Measurements from ENCODE around the gene ZBTB16.

The ZBTB16 gene

DNA sequence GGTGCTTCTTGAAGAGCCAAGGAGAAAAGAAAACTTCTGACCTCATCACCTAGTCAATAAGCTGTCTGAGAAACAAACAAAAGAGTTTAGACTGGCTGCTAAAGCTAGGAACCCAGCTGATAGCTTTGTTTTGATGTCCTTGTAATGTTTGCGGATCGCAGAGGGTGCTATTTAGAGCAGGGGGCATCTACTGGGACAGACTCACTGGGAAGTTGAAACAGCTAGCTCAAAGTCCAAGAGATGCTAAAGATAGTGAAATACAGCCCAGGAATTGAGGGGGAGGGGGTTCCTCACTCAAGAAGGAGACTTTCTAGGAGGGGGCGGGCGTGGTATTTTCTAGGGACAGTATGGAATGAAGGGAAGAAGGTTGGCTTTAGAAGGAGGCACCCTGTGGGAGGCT, 18.9 kb downstream of the ZBTB16 start:
- TF ChIP-seq, protein P1, sequence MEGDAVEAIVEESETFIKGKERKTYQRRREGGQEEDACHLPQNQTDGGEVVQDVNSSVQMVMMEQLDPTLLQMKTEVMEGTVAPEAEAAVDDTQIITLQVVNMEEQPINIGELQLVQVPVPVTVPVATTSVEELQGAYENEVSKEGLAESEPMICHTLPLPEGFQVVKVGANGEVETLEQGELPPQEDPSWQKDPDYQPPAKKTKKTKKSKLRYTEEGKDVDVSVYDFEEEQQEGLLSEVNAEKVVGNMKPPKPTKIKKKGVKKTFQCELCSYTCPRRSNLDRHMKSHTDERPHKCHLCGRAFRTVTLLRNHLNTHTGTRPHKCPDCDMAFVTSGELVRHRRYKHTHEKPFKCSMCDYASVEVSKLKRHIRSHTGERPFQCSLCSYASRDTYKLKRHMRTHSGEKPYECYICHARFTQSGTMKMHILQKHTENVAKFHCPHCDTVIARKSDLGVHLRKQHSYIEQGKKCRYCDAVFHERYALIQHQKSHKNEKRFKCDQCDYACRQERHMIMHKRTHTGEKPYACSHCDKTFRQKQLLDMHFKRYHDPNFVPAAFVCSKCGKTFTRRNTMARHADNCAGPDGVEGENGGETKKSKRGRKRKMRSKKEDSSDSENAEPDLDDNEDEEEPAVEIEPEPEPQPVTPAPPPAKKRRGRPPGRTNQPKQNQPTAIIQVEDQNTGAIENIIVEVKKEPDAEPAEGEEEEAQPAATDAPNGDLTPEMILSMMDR (IDR thresholded peaks at IDR 0.05; ENCODE audit: low read depth, low read length): no peak
- DNase-seq (ENCODE audit: low read depth in 2 of 2): no peak
- H3K4me3 ChIP-seq (replicated peaks in 1 of 2; ENCODE audit: low read depth in 2 of 2, low read length in 2 of 2): no peak overlapping the region

DNA sequence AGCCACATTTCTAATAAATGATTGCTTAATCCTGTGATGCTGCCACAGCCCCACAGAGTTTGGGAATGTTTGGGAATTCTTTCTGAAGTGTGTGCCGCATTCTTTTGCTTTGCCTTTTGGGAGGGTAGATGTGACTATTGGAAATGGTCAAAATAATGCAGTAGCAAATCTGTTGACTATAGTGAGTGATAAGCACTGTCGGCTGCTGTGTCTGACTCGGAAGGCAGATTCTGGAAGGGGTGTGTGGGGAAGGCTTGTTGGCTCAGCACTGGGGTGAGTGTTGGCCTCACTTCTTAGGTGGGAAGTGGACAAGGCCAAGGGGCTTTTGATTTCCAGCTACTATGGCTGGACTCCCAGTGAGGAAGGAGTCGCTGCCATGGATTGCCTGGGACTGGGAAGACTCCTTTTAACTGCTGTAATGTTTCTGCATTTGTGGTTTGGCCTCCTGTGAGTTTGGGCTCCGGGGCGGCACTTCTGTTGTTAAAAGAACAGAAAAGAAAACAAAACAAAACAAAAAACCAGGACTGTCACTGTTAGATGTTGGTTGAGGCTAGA, 20.1 kb downstream of the ZBTB16 start:
- TF ChIP-seq, protein P1 (IDR thresholded peaks at IDR 0.05; ENCODE audit: low read depth, low read length): no peak
- peak; percentile 37 to 78 for DNase-seq (ENCODE audit: low read depth in 2 of 2)
- H3K4me3 ChIP-seq (replicated peaks in 1 of 2; ENCODE audit: low read depth in 2 of 2, low read length in 2 of 2): no peak overlapping the region

DNA sequence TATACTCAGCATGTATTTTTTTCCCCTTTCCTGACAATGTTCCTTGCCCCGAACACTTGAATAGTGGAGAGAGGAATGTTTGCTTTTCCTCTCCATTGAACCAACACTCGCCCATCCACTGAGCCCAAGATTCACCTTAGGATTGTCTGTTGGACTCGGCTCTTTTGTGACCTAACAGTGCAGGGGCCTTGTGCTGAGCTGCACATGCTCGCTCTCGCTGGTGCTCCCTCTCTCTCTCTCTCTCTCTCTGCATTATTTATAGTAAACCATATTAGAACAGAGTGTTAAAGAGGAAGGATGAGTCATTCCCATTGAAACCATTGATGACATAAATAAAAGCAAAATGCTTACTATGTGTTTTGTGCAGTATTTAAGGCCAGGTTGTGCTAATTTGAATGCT, 20.7 kb downstream of the ZBTB16 start:
- TF ChIP-seq, protein P1 (IDR thresholded peaks at IDR 0.05; ENCODE audit: low read depth, low read length): no peak
- no peak overlapping the region for H3K4me3 ChIP-seq (replicated peaks in 1 of 2; ENCODE audit: low read depth in 2 of 2, low read length in 2 of 2)
- DNase-seq (ENCODE audit: low read depth in 2 of 2): peak; percentile 69 to 78

DNA sequence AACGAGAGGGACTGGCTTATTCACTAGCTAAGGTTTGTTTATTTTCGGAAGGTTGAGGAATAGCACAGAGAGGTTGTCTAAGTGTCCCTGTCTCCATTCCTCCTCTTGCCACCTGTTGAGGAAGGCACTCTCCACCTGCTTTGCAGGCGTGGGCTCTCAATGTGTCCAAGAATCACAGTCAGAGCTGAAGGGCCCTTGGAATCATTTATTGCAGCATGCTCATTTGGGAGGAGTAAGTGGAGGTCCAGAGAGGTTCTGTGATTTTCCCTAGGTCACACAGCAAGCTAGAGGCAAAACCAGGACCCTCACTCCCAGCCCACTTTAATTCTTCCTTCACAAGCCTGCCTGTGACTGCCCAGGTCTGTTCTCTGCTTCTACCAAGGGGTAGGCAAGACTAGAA, 21.3 kb downstream of the ZBTB16 start:
- H3K4me3 ChIP-seq (replicated peaks in 1 of 2; ENCODE audit: low read depth in 2 of 2, low read length in 2 of 2): no peak overlapping the region
- no peak for DNase-seq (ENCODE audit: low read depth in 2 of 2)

DNA sequence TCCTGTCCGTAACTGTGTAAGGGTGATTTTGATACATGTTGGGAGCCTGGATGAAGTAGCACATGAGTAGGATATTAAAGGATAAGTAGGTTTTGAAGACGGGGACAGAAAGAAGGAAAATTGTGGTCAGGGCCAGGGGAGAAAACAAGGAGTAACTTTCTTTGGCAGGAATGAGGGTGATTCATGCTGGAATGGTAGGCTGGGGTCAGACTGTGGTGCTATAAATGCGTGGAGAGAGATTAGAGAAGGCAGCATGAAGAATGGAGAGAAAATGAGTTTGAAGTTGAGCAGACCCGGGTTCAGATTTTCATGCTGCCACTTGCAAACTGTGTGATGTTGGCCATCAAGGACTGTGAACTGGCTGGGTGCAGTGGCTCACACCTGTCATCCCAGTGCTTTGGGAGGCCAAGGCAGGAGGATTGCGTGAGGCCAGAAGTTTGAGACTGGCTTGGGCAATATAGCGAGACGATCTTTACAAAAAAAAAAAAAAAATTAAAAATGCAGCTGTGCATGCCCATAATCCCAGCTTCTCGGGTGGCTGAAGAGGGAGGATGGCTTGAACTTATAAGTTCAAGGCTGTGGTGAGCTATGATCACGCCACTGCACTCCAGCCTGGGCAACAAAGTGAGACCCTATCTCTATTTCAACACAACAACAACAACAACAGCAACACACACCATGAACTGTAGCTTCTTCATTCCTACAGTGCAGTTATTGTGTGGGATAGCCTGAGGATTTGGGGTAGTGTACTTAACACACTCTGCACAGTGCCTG, 22.3 kb downstream of the ZBTB16 start:
- TF ChIP-seq, protein P1 (IDR thresholded peaks at IDR 0.05; ENCODE audit: low read depth, low read length): no peak
- peak; percentile 75 to 89 for DNase-seq (ENCODE audit: low read depth in 2 of 2)
- no peak overlapping the region for H3K4me3 ChIP-seq (replicated peaks in 1 of 2; ENCODE audit: low read depth in 2 of 2, low read length in 2 of 2)

More for the DNA sequence above, 21.3 kb downstream of the ZBTB16 start:
- TF ChIP-seq, protein P1 (IDR thresholded peaks at IDR 0.05; ENCODE audit: low read depth, low read length): no peak

DNA sequence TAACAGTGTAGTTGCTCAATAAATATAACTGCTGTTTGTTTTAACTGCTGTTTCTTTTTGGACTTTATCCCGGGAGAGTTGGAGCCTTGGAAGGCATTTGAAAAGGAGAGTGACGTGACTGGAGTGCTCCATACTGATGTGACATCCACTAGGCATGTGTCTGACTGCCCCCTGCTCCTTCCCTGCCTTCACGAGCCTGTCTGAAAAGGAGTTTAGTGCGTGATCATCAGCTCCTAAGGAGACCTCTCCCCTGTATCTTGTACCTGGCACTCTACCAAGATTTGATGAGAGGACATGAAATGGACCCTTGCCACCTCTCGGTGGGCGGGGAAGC, 22.9 kb downstream of the ZBTB16 start:
- H3K4me3 ChIP-seq (replicated peaks in 1 of 2; ENCODE audit: low read depth in 2 of 2, low read length in 2 of 2): no peak overlapping the region
- TF ChIP-seq, protein P1 (IDR thresholded peaks at IDR 0.05; ENCODE audit: low read depth, low read length): no peak
- DNase-seq (ENCODE audit: low read depth in 2 of 2): peak; percentile 65 to 73

All from cardiac fibroblast (primary cell).